Measurements from ENCODE around the gene DNAJC21. TPM values are rescaled to one million over a fixed set of nuclear protein-coding genes. Genes with fewer than 3 reads are reported as not detected.
A peak's percentile ranks its signal among the peaks of the same experiment; 100 is the strongest.

Gene DNAJC21
- total and polyA plus RNA-seq, 9 of the 15 experiments (the other 6 are each of a cell fraction or from before 2014, with no cell fraction given) = 26.6 to 105 (median 70.7) TPM

GRCh38 chr5:34881246-34881645 lies 48.1 kb upstream of the DNAJC21 start (continued):
- TF ChIP-seq RERE (CRISPR knock-in tag; IDR thresholded peaks at IDR 0.05; ENCODE audit: borderline replicate concordance) (no peak), DMBX1 (CRISPR knock-in tag; IDR thresholded peaks at IDR 0.05; ENCODE audit: borderline replicate concordance) (no peak), ARHGAP35 (IDR thresholded peaks at IDR 0.05; ENCODE audit: partially characterized antibody) (no peak)

DNA sequence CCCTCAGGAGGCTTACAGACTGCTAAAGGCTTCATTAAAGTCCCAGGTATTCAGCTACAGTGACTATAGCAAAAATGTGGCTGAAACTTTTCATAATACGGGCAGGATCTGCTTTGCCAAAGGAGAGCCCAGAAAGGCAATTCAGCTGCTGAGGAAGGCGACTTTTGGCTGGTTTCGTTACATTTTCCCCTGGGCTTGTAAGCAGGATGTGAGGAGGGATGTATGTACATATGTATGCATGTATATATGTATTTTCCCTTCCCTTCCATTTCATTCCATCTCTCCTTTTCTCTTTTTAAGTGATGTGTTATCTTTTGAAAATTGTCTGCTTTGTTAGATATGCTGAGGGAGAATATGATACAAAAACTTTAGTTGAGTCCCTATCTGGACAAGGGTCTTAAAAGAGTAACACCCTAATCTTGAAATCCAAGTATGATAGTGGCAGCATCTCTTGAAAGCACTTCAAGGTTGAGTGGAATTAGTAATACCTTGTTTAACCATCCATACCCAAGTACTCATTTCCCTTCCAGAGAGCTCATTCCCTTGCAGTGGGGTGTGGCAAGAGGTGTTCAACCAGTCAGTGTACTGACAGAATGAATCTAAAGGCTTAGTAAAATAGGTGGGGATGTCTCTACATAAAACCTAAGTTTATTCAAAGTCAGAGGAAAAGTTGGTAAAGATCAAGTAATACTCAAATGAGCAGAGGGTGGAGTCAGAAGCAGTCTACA lies 42.8 kb upstream of the DNAJC21 start:
- H3K79me2 ChIP-seq (ENCODE audit: control insufficient read depth, insufficient read depth, low read length) = no peaks in the 10 kb centered on the region
- H3K4me1 ChIP-seq (replicated peaks in 1 of 2; ENCODE audit: control insufficient read depth in 2 of 2, insufficient read depth in 2 of 2, low read length in 2 of 2) = 0 out of 5 replicates have a peak, but pooled peaks cover 0 to 2% of the 10 kb centered on the region in 2 experiments
- ChIA-PET POLR2A (interaction anchor here (0.7 to 1.1 kb wide), 4 partner anchors 9 to 317 kb away, joined by 3 to 4 read pairs (median 3); no protein-coding TSS in a partner anchor), CTCF (ENCODE audit: low intra/inter-chr PET ratio) (no interaction called here)
- H3K27me3 ChIP-seq (ENCODE audit: control insufficient read depth in 2 of 2, insufficient read depth in 2 of 2, low read length in 2 of 2) = no peaks in the 10 kb centered on the region
- no peak overlapping the region for H3K4me2 ChIP-seq (ENCODE audit: insufficient read depth, low read length)
- H2AFZ ChIP-seq (ENCODE audit: low read depth, low read length) = peak overlapping the region; percentile 24; the same call in 1 of the 2 replicates
- peak; percentile 25; the same call in 1 of the 3 replicates for ATAC-seq
- H3K4me3 ChIP-seq = no peak overlapping the region
- WGBS (ENCODE audit: insufficient coverage, low coverage, missing lambda C conversion rate) = 35% methylated on average over 3 of the region's 3 CpGs
- H3K36me3 ChIP-seq (ENCODE audit: control insufficient read depth, insufficient read depth, low read length) = no peaks in the 10 kb centered on the region
- no peak for DNase-seq (ENCODE audit: extremely low read depth in 1 of 4, low spot score in 3 of 4)
- FAIRE-seq = no peak
- in situ Hi-C loops (cut with MboI) (no loop called here), intact Hi-C loops (cut with micrococcal nuclease) (no loop called here)
- TF ChIP-seq CXXC5 (CRISPR knock-in tag; IDR thresholded peaks at IDR 0.05) = no peak
- TF ChIP-seq RBM39 (optimal IDR thresholded peaks at IDR 0.05; ENCODE audit: low read depth, low read length) = no peak
- TF ChIP-seq BRD9 (IDR thresholded peaks at IDR 0.05; ENCODE audit: low read depth, partially characterized antibody) = no peak
- TF ChIP-seq NCOR1 (IDR thresholded peaks at IDR 0.05) = no peak
- no peak overlapping the region for H3K27ac ChIP-seq (ENCODE audit: extremely low read depth, low read depth, low read length)
- no TSS peak for BruUV-seq (replicated peaks)
- H4K20me1 ChIP-seq (replicated peaks; ENCODE audit: control insufficient read depth, insufficient read depth, low read length) = no peaks in the 10 kb centered on the region
- no peak overlapping the region for H3K9ac ChIP-seq (ENCODE audit: insufficient read depth in 1 of 2, low read depth in 2 of 2, low read length in 2 of 2)
- no peaks in the 10 kb centered on the region for H3K9me3 ChIP-seq (replicated peaks; ENCODE audit: control insufficient read depth, insufficient read depth, low read depth, low read length)
- H3K9me1 ChIP-seq (ENCODE audit: control insufficient read depth, insufficient read depth, low read length) = no peaks in the 10 kb centered on the region
